Measurements from ENCODE around the gene CUEDC1. TPM values are rescaled to one million over a fixed set of nuclear protein-coding genes. Genes with fewer than 3 reads are reported as not detected.

The CUEDC1 gene
- total and polyA plus RNA-seq, 2 of the 13 experiments (the other 11 are each of a cell fraction or from before 2014, with no cell fraction given) = 7.4 to 12.9 TPM

GRCh38 chr17:57938061-57938502 is 17.1 kb downstream of the CUEDC1 start (continued):
- TF ChIP-seq ZNF589 (CRISPR knock-in tag; conservative IDR thresholded peaks at IDR 0.05) (0 out of 2 replicates have a peak, but pooled peaks have one; percentile 4), ATF4 (CRISPR knock-in tag; IDR thresholded peaks at IDR 0.05) (no peak), ZNF513 (CRISPR knock-in tag; conservative IDR thresholded peaks at IDR 0.05) (no peak), ZNF510 (CRISPR knock-in tag; IDR thresholded peaks at IDR 0.05; ENCODE audit: low read depth) (no peak), ELF1 (CRISPR knock-in tag; IDR thresholded peaks at IDR 0.05) (peak; percentile 42), CBX5 (CRISPR knock-in tag; IDR thresholded peaks at IDR 0.05; ENCODE audit: borderline replicate concordance) (peak; percentile 83; the same call in 1 of the 2 replicates), KMT2B (CRISPR knock-in tag; IDR thresholded peaks at IDR 0.05) (peak; percentile 55), CENPBD1 (CRISPR knock-in tag; IDR thresholded peaks at IDR 0.05; ENCODE audit: borderline replicate concordance, low read depth) (no peak), ZNF713 (CRISPR knock-in tag; IDR thresholded peaks at IDR 0.05) (no peak), HBP1 (CRISPR knock-in tag; IDR thresholded peaks at IDR 0.05; ENCODE audit: low read depth) (no peak), RARG (CRISPR knock-in tag; IDR thresholded peaks at IDR 0.05; ENCODE audit: low read depth) (no peak), CSRNP2 (CRISPR knock-in tag; conservative IDR thresholded peaks at IDR 0.05; ENCODE audit: low read depth) (no peak), RBM22 (optimal IDR thresholded peaks at IDR 0.05; ENCODE audit: low read length) (no peak), ZFY (CRISPR knock-in tag; IDR thresholded peaks at IDR 0.05) (no peak; the same call in 1 of the 2 replicates), BHLHE40 (IDR thresholded peaks at IDR 0.05; ENCODE audit: low read length) (peak; percentile 84)
- TF ChIP-seq, protein P1, sequence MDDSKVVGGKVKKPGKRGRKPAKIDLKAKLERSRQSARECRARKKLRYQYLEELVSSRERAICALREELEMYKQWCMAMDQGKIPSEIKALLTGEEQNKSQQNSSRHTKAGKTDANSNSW (CRISPR knock-in tag; IDR thresholded peaks at IDR 0.05; ENCODE audit: borderline replicate concordance) = no peak
- TF ChIP-seq, protein P2, sequence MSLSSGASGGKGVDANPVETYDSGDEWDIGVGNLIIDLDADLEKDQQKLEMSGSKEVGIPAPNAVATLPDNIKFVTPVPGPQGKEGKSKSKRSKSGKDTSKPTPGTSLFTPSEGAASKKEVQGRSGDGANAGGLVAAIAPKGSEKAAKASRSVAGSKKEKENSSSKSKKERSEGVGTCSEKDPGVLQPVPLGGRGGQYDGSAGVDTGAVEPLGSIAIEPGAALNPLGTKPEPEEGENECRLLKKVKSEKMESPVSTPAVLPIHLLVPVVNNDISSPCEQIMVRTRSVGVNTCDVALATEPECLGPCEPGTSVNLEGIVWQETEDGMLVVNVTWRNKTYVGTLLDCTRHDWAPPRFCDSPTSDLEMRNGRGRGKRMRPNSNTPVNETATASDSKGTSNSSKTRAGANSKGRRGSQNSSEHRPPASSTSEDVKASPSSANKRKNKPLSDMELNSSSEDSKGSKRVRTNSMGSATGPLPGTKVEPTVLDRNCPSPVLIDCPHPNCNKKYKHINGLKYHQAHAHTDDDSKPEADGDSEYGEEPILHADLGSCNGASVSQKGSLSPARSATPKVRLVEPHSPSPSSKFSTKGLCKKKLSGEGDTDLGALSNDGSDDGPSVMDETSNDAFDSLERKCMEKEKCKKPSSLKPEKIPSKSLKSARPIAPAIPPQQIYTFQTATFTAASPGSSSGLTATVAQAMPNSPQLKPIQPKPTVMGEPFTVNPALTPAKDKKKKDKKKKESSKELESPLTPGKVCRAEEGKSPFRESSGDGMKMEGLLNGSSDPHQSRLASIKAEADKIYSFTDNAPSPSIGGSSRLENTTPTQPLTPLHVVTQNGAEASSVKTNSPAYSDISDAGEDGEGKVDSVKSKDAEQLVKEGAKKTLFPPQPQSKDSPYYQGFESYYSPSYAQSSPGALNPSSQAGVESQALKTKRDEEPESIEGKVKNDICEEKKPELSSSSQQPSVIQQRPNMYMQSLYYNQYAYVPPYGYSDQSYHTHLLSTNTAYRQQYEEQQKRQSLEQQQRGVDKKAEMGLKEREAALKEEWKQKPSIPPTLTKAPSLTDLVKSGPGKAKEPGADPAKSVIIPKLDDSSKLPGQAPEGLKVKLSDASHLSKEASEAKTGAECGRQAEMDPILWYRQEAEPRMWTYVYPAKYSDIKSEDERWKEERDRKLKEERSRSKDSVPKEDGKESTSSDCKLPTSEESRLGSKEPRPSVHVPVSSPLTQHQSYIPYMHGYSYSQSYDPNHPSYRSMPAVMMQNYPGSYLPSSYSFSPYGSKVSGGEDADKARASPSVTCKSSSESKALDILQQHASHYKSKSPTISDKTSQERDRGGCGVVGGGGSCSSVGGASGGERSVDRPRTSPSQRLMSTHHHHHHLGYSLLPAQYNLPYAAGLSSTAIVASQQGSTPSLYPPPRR (CRISPR knock-in tag; IDR thresholded peaks at IDR 0.05; ENCODE audit: borderline replicate concordance) = peak; percentile 30; the same call in 1 of the 2 replicates

Measured in HepG2 (cell line).